ENCODE measurements around the gene TRPM4.
"Not testable (repeated sequence)": the region's sequence is repeated elsewhere in the genome, so short reads cannot be mapped to it uniquely, and the experiment has no call there.

DNA sequence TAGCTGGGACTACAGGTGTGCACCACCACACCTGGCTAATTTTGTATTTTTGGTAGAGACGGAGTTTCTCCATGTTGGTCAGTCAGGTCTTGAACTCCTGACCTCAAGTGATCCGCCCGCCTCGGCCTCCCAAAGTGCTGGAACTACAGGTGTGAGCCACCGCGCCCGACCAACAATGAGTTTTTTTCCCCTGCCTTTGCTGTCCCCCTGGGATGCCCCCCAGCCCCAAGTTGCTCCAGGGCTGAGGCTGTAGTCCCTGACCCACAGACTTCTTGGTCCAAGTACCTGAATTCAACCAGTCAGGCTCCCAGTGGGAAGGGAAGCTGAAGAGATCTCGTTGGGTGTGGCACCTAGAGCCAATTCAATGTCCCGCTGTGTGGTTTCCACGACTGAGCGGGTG is 66.8 kb downstream of the TRPM4 start:
- not testable (repeated sequence) for TF ChIP-seq CTCF (IDR thresholded peaks at IDR 0.05 in 2 of 3, conservative IDR thresholded peaks at IDR 0.05 in 1 of 3; ENCODE audit: control insufficient read depth in 2 of 3, extremely low read depth in 1 of 3, insufficient read depth in 1 of 3, low read depth in 3 of 3, low read length in 3 of 3); PRDM15 (CRISPR knock-in tag; IDR thresholded peaks at IDR 0.05); EP300 (IDR thresholded peaks at IDR 0.05; ENCODE audit: borderline replicate concordance in 1 of 2, control insufficient read depth in 1 of 2, low read depth in 2 of 2, low read length in 2 of 2); BACH1 (IDR thresholded peaks at IDR 0.05; ENCODE audit: borderline replicate concordance); PAX8 (IDR thresholded peaks at IDR 0.05); POLR2A (IDR thresholded peaks at IDR 0.05; ENCODE audit: low read depth, low read length); ATF3 (IDR thresholded peaks at IDR 0.05; ENCODE audit: borderline replicate concordance, extremely low read depth, low read depth, low read length); USF2 (IDR thresholded peaks at IDR 0.05; ENCODE audit: borderline replicate concordance, low read depth, low read length); SP1 (IDR thresholded peaks at IDR 0.05; ENCODE audit: low read depth, low read length); MAX (IDR thresholded peaks at IDR 0.05; ENCODE audit: low read depth, low read length); POLR2AphosphoS5 (IDR thresholded peaks at IDR 0.05; ENCODE audit: low read length); CBX3 (IDR thresholded peaks at IDR 0.05; ENCODE audit: borderline replicate concordance, low read depth)
- TF ChIP-seq, protein P1, sequence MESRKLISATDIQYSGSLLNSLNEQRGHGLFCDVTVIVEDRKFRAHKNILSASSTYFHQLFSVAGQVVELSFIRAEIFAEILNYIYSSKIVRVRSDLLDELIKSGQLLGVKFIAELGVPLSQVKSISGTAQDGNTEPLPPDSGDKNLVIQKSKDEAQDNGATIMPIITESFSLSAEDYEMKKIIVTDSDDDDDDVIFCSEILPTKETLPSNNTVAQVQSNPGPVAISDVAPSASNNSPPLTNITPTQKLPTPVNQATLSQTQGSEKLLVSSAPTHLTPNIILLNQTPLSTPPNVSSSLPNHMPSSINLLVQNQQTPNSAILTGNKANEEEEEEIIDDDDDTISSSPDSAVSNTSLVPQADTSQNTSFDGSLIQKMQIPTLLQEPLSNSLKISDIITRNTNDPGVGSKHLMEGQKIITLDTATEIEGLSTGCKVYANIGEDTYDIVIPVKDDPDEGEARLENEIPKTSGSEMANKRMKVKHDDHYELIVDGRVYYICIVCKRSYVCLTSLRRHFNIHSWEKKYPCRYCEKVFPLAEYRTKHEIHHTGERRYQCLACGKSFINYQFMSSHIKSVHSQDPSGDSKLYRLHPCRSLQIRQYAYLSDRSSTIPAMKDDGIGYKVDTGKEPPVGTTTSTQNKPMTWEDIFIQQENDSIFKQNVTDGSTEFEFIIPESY (IDR thresholded peaks at IDR 0.05) = not testable (repeated sequence)
